A673 (cell line): ENCODE data around the gene MRGPRX2.

Experiments used
- CTCF ChIP-seq: fragments of 300-800, 200-600 bp; sonication (generic); conservative IDR thresholded peaks from 2 replicates; pipeline ENCODE4 v1.5.1; 2017; ENCODE audit warnings: low read depth, mild to moderate bottlenecking, antibody characterized with exemption, low read length, moderate library complexity, mixed read lengths
- EZH2 ChIP-seq: fragments of 200-600 bp; sonication (generic); IDR thresholded peaks from 2 replicates; pipeline ENCODE4 v1.6.1; 2017; ENCODE audit warnings: borderline replicate concordance, low read depth, mild to moderate bottlenecking, mixed read lengths, antibody characterized with exemption, low read length; ENCODE audit not compliant: poor library complexity, severe bottlenecking

- no peak for TF ChIP-seq CTCF
- TF ChIP-seq EZH2 = no peak
Measured at GRCh38 chr11:19092342-19092741, 31.8 kb upstream of the MRGPRX2 start.
